ENCODE results near the gene ABCD4.
"Not testable (repeated sequence)": the region's sequence is repeated elsewhere in the genome, so short reads cannot be mapped to it uniquely, and the experiment has no call there.

The ABCD4 gene

DNA sequence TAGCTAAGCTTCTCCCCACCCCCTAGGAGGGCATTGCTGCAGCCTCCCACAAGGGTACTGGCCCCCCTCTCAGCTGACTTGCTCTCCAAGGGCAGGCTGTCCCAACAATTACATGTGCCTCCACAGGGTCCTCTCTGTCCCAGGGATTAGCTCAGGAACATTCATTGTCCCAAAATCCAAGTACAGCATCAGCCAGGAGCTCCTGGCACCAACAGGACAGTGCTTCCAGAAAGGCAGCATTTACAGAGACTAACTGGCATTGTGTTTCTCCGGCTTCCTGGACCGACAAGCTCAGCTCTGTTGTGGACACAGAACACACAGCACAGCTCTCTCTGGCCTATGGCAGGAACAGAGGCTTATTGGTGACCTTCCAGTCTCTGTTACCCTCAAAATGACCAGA, 21.7 kb downstream of the ABCD4 start:
- H3K36me3 ChIP-seq (replicated peaks; ENCODE audit: insufficient read depth, low read length) = no peaks in the 10 kb centered on the region
- H3K4me3 ChIP-seq (ENCODE audit: low read length) = no peak overlapping the region

GRCh38 chr14:74278080-74278479, 24.7 kb downstream of the ABCD4 start:
- TF ChIP-seq EZH2 (optimal IDR thresholded peaks at IDR 0.05; ENCODE audit: low read depth, low read length) (no peak), EZH2phosphoT487 (IDR thresholded peaks at IDR 0.05; ENCODE audit: low read length) (no peak), CTCF (IDR thresholded peaks at IDR 0.05; ENCODE audit: low read length) (no peak)
- H3K4me1 ChIP-seq (ENCODE audit: low read length) = no peaks in the 10 kb centered on the region
- H3K9ac ChIP-seq (ENCODE audit: low read length) = no peak overlapping the region
- no peak overlapping the region for H2AFZ ChIP-seq (ENCODE audit: low read length)
- H3K36me3 ChIP-seq (replicated peaks; ENCODE audit: insufficient read depth, low read length) = no peaks in the 10 kb centered on the region
- no peaks in the 10 kb centered on the region for H3K27me3 ChIP-seq (replicated peaks; ENCODE audit: insufficient read depth, low read length)
- no peak overlapping the region for H3K27ac ChIP-seq (ENCODE audit: low read length)
- H3K4me2 ChIP-seq (ENCODE audit: low read depth, low read length) = no peak overlapping the region
- H3F3A ChIP-seq (ENCODE audit: insufficient read depth, low read length) = no peaks in the 10 kb centered on the region
- DNase-seq = no peak
- H3K79me2 ChIP-seq (ENCODE audit: low read length) = no peaks in the 10 kb centered on the region
- H3K9me2 ChIP-seq (replicated peaks; ENCODE audit: insufficient read depth, low read length) = no peaks in the 10 kb centered on the region
- H3K9me3 ChIP-seq (replicated peaks; ENCODE audit: insufficient read depth, low read length) = no peaks in the 10 kb centered on the region
- no peak overlapping the region for H3K4me3 ChIP-seq (ENCODE audit: low read length)
- no peaks in the 10 kb centered on the region for H4K20me1 ChIP-seq (ENCODE audit: insufficient read depth, low read length)

More for the DNA sequence above, 21.7 kb downstream of the ABCD4 start:
- Histone ChIP-seq H3K4me2 (ENCODE audit: low read depth, low read length) (no peak overlapping the region), H3K27ac (ENCODE audit: low read length) (no peak overlapping the region), H3K27me3 (replicated peaks; ENCODE audit: insufficient read depth, low read length) (no peaks in the 10 kb centered on the region), H3K9me3 (replicated peaks; ENCODE audit: insufficient read depth, low read length) (no peaks in the 10 kb centered on the region), H2AFZ (ENCODE audit: low read length) (no peak overlapping the region), H3K9ac (ENCODE audit: low read length) (no peak overlapping the region), H3K9me2 (replicated peaks; ENCODE audit: insufficient read depth, low read length) (no peaks in the 10 kb centered on the region), H3F3A (ENCODE audit: insufficient read depth, low read length) (no peaks in the 10 kb centered on the region), H3K4me1 (ENCODE audit: low read length) (no peaks in the 10 kb centered on the region), H3K79me2 (ENCODE audit: low read length) (no peaks in the 10 kb centered on the region), H4K20me1 (ENCODE audit: insufficient read depth, low read length) (no peaks in the 10 kb centered on the region)
- no peak for DNase-seq
- TF ChIP-seq EZH2 (optimal IDR thresholded peaks at IDR 0.05; ENCODE audit: low read depth, low read length) (no peak), EZH2phosphoT487 (IDR thresholded peaks at IDR 0.05; ENCODE audit: low read length) (no peak), CTCF (IDR thresholded peaks at IDR 0.05; ENCODE audit: low read length) (no peak)

DNA sequence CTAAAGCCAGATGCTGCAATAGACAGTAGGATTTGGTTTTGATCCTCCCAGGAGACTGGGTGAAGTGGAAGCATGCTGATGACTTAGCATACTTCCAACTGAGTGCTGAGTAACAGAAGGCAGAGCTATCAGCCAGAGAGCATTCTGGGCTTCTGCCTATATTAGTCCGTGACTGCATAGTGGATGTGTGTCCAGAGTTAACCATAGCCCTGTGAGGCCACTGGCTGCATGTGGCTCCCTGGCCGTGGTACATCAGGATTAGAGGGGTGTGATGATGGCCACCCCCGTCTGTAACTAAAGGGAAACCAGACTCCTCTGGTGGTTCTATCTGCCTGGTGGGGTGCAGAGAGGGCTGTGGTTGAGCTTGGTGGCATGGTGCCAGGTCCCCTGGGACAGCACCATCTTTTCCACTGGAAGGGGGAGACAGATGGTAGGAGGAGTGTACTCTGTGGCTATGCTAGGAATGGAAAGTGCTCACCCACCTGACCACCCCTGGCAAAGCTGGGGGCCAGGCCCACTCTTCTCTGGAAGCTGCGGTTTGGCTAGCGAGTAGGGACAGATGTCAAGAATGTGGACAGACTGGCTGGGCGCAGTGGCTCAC, 27.4 kb downstream of the ABCD4 start:
- H2AFZ ChIP-seq (ENCODE audit: low read length) = no peak overlapping the region

DNA sequence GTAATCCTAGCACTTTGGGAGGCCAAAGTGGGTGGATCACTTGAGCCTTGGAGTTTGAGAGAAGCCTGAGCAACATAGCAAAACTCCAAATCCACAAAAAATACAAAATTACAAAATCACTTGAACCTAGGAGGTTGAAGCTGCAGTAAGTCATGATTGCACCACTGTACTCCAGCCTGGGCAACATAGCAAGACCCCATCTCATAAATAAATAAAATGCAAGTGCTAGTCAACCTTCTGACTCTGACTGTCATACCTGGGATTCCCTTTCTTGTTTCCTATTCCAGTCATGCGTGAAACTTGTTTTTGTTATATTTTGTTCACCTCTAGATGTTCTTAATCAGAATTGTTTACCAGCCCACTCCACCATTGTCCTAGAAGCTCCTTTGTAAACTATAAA, 31.4 kb downstream of the ABCD4 start:
- no peaks in the 10 kb centered on the region for H3K79me2 ChIP-seq (ENCODE audit: low read length)
- H3K4me1 ChIP-seq (ENCODE audit: low read length) = no peaks in the 10 kb centered on the region
- no peaks in the 10 kb centered on the region for H3K9me3 ChIP-seq (replicated peaks; ENCODE audit: insufficient read depth, low read length)
- H2AFZ ChIP-seq (ENCODE audit: low read length) = no peak overlapping the region
- H3K27me3 ChIP-seq (replicated peaks; ENCODE audit: insufficient read depth, low read length) = no peaks in the 10 kb centered on the region
- no peak overlapping the region for H3K4me3 ChIP-seq (ENCODE audit: low read length)
- no peaks in the 10 kb centered on the region for H4K20me1 ChIP-seq (ENCODE audit: insufficient read depth, low read length)
- no peak overlapping the region for H3K9ac ChIP-seq (ENCODE audit: low read length)
- no peak overlapping the region for H3K4me2 ChIP-seq (ENCODE audit: low read depth, low read length)
- no peaks in the 10 kb centered on the region for H3K36me3 ChIP-seq (replicated peaks; ENCODE audit: insufficient read depth, low read length)
- TF ChIP-seq EZH2phosphoT487 (IDR thresholded peaks at IDR 0.05; ENCODE audit: low read length) (no peak), CTCF (IDR thresholded peaks at IDR 0.05; ENCODE audit: low read length) (no peak), EZH2 (optimal IDR thresholded peaks at IDR 0.05; ENCODE audit: low read depth, low read length) (no peak)
- no peaks in the 10 kb centered on the region for H3K9me2 ChIP-seq (replicated peaks; ENCODE audit: insufficient read depth, low read length)
- no peaks in the 10 kb centered on the region for H3F3A ChIP-seq (ENCODE audit: insufficient read depth, low read length)
- no peak for DNase-seq
- H3K27ac ChIP-seq (ENCODE audit: low read length) = no peak overlapping the region

More for the DNA sequence above, 27.4 kb downstream of the ABCD4 start:
- Histone ChIP-seq H3K9ac (ENCODE audit: low read length) (no peak overlapping the region), H3K27me3 (replicated peaks; ENCODE audit: insufficient read depth, low read length) (no peaks in the 10 kb centered on the region), H3K4me2 (ENCODE audit: low read depth, low read length) (no peak overlapping the region), H3K36me3 (replicated peaks; ENCODE audit: insufficient read depth, low read length) (no peaks in the 10 kb centered on the region), H3K27ac (ENCODE audit: low read length) (no peak overlapping the region), H3K9me3 (replicated peaks; ENCODE audit: insufficient read depth, low read length) (no peaks in the 10 kb centered on the region), H3K4me3 (ENCODE audit: low read length) (no peak overlapping the region), H3K9me2 (replicated peaks; ENCODE audit: insufficient read depth, low read length) (no peaks in the 10 kb centered on the region), H3K79me2 (ENCODE audit: low read length) (no peaks in the 10 kb centered on the region), H3F3A (ENCODE audit: insufficient read depth, low read length) (no peaks in the 10 kb centered on the region), H3K4me1 (ENCODE audit: low read length) (no peaks in the 10 kb centered on the region), H4K20me1 (ENCODE audit: insufficient read depth, low read length) (no peaks in the 10 kb centered on the region)
- no peak for TF ChIP-seq EZH2 (optimal IDR thresholded peaks at IDR 0.05; ENCODE audit: low read depth, low read length)
- no peak for DNase-seq

DNA sequence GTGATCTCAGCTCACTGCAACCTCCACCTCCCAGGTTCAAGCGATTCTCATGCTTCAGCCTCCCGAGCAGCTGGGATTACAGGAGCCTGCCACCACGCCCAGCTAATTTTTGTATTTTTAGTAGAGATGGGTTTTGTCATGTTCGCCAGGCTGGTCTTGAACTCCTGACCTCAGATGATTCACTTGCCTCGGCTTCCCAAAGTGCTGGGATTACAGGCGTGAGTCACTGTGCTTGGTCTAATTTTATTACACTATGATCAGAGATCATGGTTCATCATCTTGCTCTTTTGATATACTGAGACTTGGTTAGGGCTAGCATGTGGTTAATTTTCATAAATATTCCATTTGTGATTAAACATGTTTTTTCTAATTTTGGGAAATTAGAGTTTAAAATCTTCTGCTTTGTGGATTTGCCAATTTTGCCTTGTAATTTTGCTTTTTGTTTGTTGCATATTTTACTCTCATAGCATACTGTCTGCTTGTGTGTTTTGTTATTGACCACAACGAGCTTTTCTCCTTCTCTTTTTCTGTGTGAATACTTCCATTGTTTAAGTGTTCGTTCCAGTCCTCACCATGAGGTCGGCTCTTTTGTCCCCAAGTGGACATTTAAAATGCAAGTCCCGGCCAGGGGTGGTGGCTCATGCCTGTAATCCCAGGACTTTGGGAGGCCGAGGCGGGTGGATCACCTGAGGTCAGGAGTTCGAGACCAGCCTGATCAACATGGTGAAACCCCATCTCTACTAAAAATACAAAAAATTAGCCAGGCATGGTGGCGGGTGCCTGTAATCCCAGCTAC, 32.2 kb downstream of the ABCD4 start:
- H3F3A ChIP-seq (ENCODE audit: insufficient read depth, low read length); H3K9me2 ChIP-seq (replicated peaks; ENCODE audit: insufficient read depth, low read length); H3K4me2 ChIP-seq (ENCODE audit: low read depth, low read length); H4K20me1 ChIP-seq (ENCODE audit: insufficient read depth, low read length); H3K4me3 ChIP-seq (ENCODE audit: low read length); H3K27ac ChIP-seq (ENCODE audit: low read length); DNase-seq; H3K36me3 ChIP-seq (replicated peaks; ENCODE audit: insufficient read depth, low read length); H3K9ac ChIP-seq (ENCODE audit: low read length); H3K9me3 ChIP-seq (replicated peaks; ENCODE audit: insufficient read depth, low read length); H3K27me3 ChIP-seq (replicated peaks; ENCODE audit: insufficient read depth, low read length); H3K79me2 ChIP-seq (ENCODE audit: low read length); H3K4me1 ChIP-seq (ENCODE audit: low read length); H2AFZ ChIP-seq (ENCODE audit: low read length): not testable (repeated sequence)
